ENCODE measurements around the gene NXN. TPM values are rescaled to one million over a fixed set of nuclear protein-coding genes. Genes with fewer than 3 reads are reported as not detected.

Gene NXN
- 48.4 and 56.6 TPM in 2 replicates for total RNA-seq (2014; rRNA removed; shearing (Covaris generic))

DNA sequence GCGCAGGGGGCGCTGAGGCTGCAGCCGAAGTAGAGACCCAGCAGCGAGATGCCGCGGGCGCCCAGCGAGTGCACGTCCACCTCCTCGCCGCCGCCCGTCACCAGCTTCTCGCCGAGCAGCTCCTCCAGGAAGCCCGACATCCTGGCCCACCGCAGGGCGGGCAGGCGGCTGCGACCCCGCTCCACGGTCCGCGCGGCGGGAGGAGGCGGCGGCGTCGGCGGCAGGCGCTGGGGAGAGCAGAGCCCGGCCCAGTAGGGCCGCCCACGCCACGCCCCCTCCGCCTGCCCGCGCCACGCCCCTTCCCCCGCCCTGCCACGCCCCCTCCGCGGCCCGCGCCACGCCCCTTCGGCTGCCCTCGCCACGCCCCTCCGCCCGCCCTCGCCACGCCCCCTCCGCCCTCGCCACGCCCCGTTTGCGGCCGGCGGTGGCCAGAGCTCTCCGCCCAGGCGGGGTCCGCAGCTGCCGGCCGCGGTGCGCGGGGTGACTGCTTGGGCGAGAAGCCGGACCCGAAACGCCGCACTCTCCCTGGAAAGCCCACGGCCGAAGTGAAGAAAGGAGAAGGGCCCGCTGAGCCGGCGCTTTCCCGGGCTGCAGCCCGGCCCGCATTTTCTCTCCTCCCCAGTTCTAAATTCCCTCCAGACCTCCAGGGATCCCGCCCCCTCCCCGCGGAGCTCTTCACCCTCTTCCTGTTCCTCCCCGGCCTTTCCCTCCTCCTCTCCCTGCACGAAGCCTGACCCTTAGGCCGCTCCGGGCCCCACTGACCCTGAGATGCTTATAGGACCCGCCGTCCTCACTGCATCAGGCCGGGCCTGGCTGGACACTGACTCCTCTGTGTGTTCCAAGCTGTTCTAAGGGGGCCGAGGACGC is at the start of gene NXN:
Gene NXN (minus strand): TSS at position 238 of the 867 bp plus-strand sequence.
- peaks cover 7% of the 10 kb centered on the region; the same call in 1 of the 2 replicates for H3K36me3 ChIP-seq

DNA sequence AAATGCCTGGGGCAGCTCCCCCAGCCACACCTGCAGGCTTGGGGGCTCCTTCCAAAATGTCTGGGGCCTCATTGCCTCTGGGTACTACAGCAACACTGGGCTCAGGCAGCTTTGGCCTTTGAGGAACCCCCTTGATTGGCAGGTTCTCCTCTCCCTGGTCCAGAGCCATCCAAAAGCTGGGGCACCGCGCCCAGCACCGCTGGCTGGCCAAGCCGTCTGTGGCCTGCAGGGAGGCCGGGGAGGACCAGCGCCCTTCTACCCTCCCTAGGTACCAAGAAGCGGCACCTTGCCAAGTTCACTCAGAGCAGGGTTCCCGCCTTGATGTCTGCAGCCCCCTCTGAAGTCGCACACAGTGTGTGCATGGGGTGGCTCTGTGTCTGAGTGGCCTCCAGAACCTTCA is 47.5 kb upstream of the NXN start:
- H3K27me3 ChIP-seq (replicated peaks), result no peaks in the 10 kb centered on the region
- no peaks in the 10 kb centered on the region for H3K4me1 ChIP-seq (replicated peaks)
- no peak overlapping the region for H3K27ac ChIP-seq
- no peaks in the 10 kb centered on the region for H3K36me3 ChIP-seq
- no peaks in the 10 kb centered on the region for H3K9me3 ChIP-seq (replicated peaks)
- H3K4me3 ChIP-seq, result no peak overlapping the region
- no peak for DNase-seq (ENCODE audit: low read depth in 1 of 2, low spot score in 2 of 2)

More for the DNA sequence above, at the start of gene NXN:
- H3K9me3 ChIP-seq (replicated peaks), result no peaks in the 10 kb centered on the region
- peaks cover 6% of the 10 kb centered on the region; the same call in 1 of the 2 replicates for H3K27me3 ChIP-seq (replicated peaks)
- peak; percentile 78 to 91 for DNase-seq (ENCODE audit: low read depth in 1 of 2, low spot score in 2 of 2)
- H3K27ac ChIP-seq, result peak within 1 kb of the TSS; percentile 45; the same call in 1 of the 2 replicates
- H3K4me3 ChIP-seq, result peak within 1 kb of the TSS; percentile 97
- peaks cover 20% of the 10 kb centered on the region for H3K4me1 ChIP-seq (replicated peaks)

DNA sequence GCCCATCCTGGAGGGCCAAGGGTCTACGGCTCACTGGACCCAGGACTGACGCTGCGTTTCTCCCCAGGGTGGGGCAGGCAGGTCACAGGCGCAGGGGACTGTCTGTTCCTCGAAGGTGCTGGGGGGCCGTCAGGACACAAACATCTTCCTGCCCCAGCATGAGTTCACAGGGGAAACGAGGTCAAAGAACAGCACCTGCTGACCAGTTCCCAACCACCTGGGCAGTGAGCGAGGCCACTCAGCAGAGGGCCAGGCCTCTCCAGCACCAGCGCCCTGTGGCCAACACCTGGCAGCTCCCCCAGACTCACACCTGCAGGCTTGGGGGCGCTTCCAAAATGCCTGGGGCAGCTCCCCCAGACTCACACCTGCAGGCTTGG is 47.0 kb upstream of the NXN start:
- no peaks in the 10 kb centered on the region for H3K36me3 ChIP-seq
- DNase-seq (ENCODE audit: low read depth in 1 of 2, low spot score in 2 of 2), result no peak
- no peaks in the 10 kb centered on the region for H3K27me3 ChIP-seq (replicated peaks)
- H3K27ac ChIP-seq, result no peak overlapping the region
- no peaks in the 10 kb centered on the region for H3K4me1 ChIP-seq (replicated peaks)
- no peak overlapping the region for H3K4me3 ChIP-seq
- no peaks in the 10 kb centered on the region for H3K9me3 ChIP-seq (replicated peaks)

DNA sequence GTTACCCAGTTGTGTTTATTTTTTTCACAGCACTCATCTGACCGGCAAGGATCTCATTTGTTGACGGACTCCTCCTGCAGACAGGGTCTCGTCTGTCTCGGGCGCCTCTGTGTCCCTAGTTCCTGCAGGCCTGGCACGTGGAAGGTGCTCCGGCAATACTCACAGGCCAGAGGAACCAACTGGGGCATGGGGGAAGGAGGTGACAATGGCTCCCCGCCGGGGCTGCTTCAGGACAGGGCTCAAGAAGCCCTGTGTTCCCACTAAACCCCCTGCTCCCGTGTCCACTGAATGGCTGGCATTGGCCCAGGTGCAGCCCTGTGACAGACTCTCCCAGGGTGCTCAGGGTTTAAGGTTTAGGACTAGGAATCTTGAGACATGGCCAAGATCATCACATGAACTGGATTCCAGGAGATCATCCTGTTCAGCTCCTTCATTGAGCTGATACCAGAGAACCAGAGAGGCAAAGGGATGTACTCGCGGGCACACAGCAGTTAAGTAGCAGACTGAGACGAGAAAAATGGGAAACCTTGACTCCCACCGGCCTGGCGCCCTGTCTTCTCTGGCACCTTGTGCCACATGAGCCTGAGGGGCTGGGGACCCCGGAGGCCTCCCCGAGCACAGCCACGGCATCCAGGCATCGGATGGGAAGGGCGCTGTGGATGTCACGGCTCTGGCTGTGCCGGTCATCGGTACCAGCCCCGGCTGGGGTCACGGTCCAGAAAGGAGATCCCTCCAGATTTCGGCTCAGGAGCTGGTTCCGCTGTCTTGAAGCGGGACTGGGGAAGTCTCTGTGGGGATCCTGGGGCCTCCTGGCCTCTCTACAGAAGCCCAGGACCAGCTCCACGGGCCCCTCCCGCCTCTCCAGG is 46.4 kb upstream of the NXN start:
- H3K36me3 ChIP-seq, result no peaks in the 10 kb centered on the region

DNA sequence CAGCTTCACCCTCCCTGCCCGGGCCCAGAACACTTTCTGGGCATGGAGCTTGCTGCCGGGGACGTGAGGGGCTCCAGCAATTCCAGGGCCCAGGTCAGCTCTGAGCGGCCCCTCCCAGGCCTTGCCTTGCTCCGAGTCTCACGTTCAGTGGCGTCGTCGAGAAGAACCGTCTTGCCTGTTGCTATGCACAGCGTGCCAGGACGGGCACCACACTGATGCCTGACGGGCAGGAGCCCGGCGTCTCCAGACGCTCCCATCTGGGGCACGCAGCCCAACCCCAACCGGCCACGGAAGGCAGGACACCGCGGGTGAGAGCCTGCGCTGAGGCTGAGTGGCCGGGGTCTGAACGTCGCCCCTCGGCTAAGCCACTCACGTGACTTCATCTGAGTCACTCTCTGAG is 44.5 kb upstream of the NXN start:
- H3K4me1 ChIP-seq (replicated peaks), result no peaks in the 10 kb centered on the region
- no peaks in the 10 kb centered on the region for H3K36me3 ChIP-seq
- DNase-seq (ENCODE audit: low read depth in 1 of 2, low spot score in 2 of 2), result no peak
- no peak overlapping the region for H3K4me3 ChIP-seq
- no peak overlapping the region for H3K27ac ChIP-seq
- H3K9me3 ChIP-seq (replicated peaks), result no peaks in the 10 kb centered on the region
- no peaks in the 10 kb centered on the region for H3K27me3 ChIP-seq (replicated peaks)

More for the DNA sequence above, 46.4 kb upstream of the NXN start:
- H3K9me3 ChIP-seq (replicated peaks), result no peaks in the 10 kb centered on the region
- H3K27ac ChIP-seq, result no peak overlapping the region
- no peaks in the 10 kb centered on the region for H3K4me1 ChIP-seq (replicated peaks)
- no peaks in the 10 kb centered on the region for H3K27me3 ChIP-seq (replicated peaks)
- no peak for DNase-seq (ENCODE audit: low read depth in 1 of 2, low spot score in 2 of 2)
- H3K4me3 ChIP-seq, result no peak overlapping the region

DNA sequence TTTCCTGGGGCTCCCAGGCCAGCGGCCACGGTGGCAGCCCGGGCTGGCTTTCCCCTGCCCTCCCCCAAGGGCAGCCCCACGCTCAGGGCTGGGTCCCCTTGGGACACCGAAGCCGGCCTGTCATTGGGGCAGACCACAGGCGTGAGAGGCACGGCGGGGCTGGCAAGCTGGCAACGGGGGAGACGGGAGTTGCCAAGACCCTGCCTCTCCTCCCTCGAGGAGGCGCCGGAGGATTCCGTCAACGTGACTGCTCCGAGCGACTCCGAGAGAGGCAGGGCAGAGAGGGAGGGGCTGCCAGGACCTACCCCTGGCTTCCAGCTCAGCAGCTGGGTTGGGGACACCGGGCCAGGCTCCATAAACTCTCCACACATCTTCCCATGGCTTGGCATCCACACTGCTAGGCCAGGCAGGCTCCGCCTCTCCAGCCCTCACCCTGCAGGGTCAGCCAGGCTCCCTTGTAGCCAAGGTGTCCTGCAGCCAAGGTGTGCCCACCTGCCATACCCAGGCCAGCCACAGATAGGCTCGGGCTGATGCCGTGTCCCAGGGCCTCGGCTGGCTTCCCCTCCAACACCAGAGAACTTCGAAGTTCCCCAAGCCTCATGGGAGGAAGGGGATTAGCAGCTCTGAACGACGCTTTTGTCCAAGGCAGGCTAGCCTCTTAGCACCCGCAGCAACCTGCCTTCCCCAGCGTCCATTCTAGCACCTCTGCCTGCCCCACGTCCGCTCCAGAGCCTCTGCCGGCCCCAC is 42.9 kb upstream of the NXN start:
- no peaks in the 10 kb centered on the region for H3K27me3 ChIP-seq (replicated peaks)
- H3K4me3 ChIP-seq, result no peak overlapping the region
- H3K27ac ChIP-seq, result no peak overlapping the region
- no peaks in the 10 kb centered on the region for H3K4me1 ChIP-seq (replicated peaks)
- DNase-seq (ENCODE audit: low read depth in 1 of 2, low spot score in 2 of 2), result no peak
- no peaks in the 10 kb centered on the region for H3K9me3 ChIP-seq (replicated peaks)
- H3K36me3 ChIP-seq, result no peaks in the 10 kb centered on the region

DNA sequence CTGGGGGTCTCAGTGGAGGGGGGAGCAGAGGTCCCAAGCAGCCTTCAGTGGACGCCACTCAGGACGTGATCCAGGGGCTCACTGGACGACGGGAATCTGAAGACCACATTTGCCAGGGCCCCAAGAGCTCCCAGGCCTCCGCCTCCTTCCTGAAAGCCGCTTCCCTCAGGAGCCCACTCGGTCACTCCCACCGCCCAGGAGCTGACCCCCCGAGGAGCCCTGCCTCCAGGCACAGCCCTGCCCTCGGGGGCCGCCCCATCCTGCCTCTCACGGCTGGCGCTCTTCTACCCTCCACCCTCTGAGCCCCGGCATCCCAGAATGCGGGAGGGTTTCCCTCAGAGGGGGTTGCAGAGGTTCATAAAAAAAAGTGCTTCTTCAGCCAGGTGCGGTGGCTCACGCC is 41.6 kb upstream of the NXN start:
- no peak for DNase-seq (ENCODE audit: low read depth in 1 of 2, low spot score in 2 of 2)
- H3K4me1 ChIP-seq (replicated peaks), result no peaks in the 10 kb centered on the region
- H3K36me3 ChIP-seq, result no peaks in the 10 kb centered on the region

DNA sequence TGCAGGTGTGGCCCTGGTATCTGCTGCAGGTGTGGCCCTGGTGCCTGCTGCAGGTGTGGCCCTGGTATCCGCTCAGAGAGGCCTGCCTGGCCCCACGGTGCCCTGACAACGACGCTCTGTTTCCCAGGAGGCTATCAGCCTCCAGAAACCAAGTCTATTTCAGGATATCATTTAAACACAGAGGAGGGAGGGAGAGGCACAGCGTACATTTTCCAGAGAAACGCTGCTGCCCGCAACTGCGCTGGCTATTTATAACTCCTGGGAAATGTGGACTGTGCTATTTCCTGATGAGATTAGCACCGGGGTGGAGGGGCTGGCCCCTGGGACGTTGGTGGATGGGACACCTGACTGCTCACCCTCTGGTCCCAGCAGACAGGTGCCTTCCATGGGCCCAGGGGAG is 39.9 kb upstream of the NXN start:
- H3K36me3 ChIP-seq, result no peaks in the 10 kb centered on the region
- no peaks in the 10 kb centered on the region for H3K27me3 ChIP-seq (replicated peaks)
- no peak overlapping the region for H3K4me3 ChIP-seq
- H3K9me3 ChIP-seq (replicated peaks), result no peaks in the 10 kb centered on the region
- DNase-seq (ENCODE audit: low read depth in 1 of 2, low spot score in 2 of 2), result no peak
- no peak overlapping the region for H3K27ac ChIP-seq
- H3K4me1 ChIP-seq (replicated peaks), result no peaks in the 10 kb centered on the region

More for the DNA sequence above, 41.6 kb upstream of the NXN start:
- no peaks in the 10 kb centered on the region for H3K9me3 ChIP-seq (replicated peaks)
- no peaks in the 10 kb centered on the region for H3K27me3 ChIP-seq (replicated peaks)
- no peak overlapping the region for H3K27ac ChIP-seq
- no peak overlapping the region for H3K4me3 ChIP-seq

DNA sequence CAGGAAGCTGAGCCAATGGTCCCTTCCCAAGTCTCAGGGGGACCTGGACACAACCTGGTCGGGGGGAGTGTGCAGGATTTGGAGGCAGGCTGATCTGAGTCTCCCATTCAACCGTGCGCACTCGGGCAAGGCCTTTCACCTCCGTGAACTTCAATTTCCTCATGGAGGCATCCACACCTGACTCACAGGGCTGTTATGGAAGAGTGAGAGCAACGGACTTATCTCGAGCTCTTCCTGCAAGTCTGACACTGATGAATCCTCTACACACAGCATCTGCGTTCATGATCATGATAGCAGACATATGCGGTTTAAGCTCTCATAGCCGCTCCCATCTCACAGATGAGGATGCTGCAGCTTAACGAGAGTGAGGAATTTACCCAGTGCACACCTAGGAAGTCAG is 39.0 kb upstream of the NXN start:
- DNase-seq (ENCODE audit: low read depth in 1 of 2, low spot score in 2 of 2), result no peak

DNA sequence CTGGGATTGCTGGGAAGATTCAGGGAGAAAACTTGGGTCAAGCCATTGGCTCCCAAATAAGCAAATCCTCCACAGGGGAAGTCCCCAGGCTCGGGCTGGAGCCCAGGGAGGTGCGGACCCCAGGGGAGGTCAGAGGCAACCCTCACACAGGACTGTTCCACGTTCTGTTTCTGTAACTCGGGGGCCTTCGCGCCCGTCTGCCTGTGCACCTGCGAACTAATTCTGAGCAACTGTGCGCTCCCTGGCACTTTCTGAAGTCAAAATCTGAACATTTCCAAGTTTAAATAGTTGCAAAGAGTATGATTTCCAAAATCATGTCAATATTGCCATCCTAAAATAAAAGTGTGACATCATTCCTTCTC is 34.1 kb upstream of the NXN start:
- H3K27me3 ChIP-seq (replicated peaks), result no peaks in the 10 kb centered on the region
- H3K4me1 ChIP-seq (replicated peaks), result no peaks in the 10 kb centered on the region
- no peak for DNase-seq (ENCODE audit: low read depth in 1 of 2, low spot score in 2 of 2)
- no peak overlapping the region for H3K4me3 ChIP-seq
- H3K36me3 ChIP-seq, result peaks cover 10% of the 10 kb centered on the region
- no peaks in the 10 kb centered on the region for H3K9me3 ChIP-seq (replicated peaks)
- no peak overlapping the region for H3K27ac ChIP-seq

More for the DNA sequence above, 39.0 kb upstream of the NXN start:
- Histone ChIP-seq H3K27ac (no peak overlapping the region), H3K4me1 (replicated peaks) (no peaks in the 10 kb centered on the region), H3K9me3 (replicated peaks) (no peaks in the 10 kb centered on the region), H3K36me3 (no peaks in the 10 kb centered on the region), H3K27me3 (replicated peaks) (no peaks in the 10 kb centered on the region), H3K4me3 (no peak overlapping the region)

DNA sequence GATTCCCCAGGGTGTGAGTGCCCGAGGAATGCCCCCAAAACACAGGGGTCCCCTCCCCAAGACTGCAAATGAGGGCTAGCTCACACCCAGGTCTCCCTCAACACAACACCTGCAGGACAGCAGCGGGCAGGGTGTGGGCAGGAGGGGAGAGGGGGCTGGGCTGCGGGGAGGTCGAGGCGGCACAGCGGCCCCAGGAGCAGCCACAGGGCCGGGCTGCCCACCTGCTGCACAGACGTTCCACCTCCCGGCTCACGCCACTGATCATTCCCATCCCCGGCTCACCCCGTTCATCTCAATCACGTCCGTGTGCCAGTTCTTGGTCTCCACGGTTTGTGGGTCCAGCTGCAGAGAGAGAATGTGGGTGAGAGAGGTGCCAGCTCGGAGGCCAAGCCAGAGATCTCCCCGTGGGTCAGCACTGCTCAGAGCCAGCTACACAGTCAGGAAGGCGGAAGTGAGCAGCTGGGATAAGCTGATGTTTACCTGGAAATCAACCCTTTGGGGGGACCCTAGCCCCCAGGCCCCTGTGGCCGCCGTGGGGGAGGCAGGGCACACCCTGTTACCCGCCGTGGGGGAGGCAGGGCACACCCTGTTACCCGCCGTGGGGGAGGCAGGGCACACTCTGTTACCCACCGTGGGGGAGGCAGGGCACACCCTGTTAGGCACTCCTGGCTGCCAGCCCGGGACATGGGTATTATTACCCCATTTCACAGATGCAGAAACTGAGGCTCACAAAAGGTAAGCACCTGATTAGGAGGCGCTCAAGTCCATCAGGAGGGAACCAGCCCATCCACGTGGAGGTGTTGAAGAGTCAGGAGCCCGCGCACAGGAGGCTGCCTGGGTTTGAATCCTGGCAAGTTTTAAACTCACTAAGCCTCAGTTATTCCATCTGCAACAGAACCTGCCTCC is 33.5 kb upstream of the NXN start:
- H3K9me3 ChIP-seq (replicated peaks), result no peaks in the 10 kb centered on the region
- no peak overlapping the region for H3K4me3 ChIP-seq
- DNase-seq (ENCODE audit: low read depth in 1 of 2, low spot score in 2 of 2), result no peak
- H3K27ac ChIP-seq, result no peak overlapping the region
- peaks cover 10% of the 10 kb centered on the region for H3K36me3 ChIP-seq
- H3K27me3 ChIP-seq (replicated peaks), result no peaks in the 10 kb centered on the region
- H3K4me1 ChIP-seq (replicated peaks), result no peaks in the 10 kb centered on the region

DNA sequence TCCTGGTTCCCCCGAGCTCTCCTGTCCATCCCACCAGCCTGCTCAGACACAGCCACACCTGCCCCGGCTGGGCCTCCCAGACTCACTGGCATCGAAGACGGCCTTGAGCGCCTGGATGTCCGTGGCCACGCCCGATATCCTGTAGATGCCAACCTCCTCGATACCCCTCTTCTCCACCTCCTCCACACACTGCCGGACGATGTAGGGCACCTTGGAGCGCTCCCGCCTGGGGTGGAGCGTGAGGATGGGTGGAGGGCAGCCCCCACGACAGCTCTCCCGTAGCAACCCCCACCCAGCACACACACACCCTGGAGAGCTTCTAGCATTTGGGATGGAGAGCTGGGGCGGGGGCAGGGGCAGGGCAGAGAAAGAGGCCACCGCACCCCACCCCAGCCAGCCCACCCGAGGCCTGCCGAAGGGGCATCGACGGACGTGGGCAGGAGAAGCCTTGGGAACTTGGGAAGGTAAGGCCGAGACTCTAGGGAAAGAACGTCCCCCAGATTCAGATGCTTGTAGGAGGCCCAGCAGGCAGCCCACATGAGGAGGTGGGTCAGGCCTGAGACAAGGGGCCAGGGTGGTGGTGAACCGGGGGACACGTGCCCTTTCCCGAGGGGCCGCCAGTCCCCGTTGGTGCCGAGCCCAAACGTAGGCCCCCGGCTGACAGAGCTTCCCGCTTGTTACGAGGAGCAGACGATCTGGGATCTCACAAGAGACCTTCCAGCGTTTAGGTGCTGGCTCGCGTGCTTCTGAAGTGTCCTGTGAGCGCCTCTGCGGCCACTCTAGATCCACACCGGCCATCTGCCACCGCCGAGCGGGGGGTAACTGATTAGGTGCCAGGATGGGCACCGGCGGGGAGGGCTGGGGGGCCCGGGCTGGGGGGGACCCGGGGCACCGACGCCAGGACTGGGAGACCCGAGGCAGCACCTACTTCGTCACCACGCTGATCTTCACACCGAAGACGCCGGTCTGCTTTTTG is 32.5 kb upstream of the NXN start:
- Histone ChIP-seq H3K27me3 (replicated peaks) (no peaks in the 10 kb centered on the region), H3K27ac (no peak overlapping the region), H3K4me1 (replicated peaks) (no peaks in the 10 kb centered on the region), H3K4me3 (no peak overlapping the region), H3K9me3 (replicated peaks) (no peaks in the 10 kb centered on the region), H3K36me3 (peaks cover 19% of the 10 kb centered on the region)
- no peak for DNase-seq (ENCODE audit: low read depth in 1 of 2, low spot score in 2 of 2)
